ENCODE results near the gene RAP1GDS1.

The RAP1GDS1 gene

GRCh38 chr4:98485816-98486345 lies 224.7 kb downstream of the RAP1GDS1 start:
- no peak for DNase-seq

DNA sequence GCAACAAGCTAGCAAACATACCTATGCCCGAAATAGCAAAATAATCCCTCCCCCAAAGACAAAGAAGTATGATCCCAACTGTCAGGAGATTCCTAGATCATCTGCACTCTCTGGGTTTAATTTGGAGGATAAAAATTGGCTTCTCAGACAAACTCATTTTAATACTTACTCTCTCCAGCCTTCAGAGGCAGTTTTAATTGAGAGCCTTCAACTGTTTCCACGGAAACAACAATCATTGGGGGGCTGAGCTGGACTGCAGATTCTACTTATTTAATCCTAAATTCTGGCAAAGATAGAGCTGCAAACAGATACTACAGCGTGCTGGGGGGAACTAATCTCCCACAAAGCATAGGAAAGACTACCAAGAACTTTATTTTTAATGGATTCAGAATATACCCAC lies 229.1 kb downstream of the RAP1GDS1 start:
- DNase-seq = no peak

- no peak for DNase-seq
Measured at GRCh38 chr4:98491899-98492559, 230.8 kb downstream of the RAP1GDS1 start.

DNA sequence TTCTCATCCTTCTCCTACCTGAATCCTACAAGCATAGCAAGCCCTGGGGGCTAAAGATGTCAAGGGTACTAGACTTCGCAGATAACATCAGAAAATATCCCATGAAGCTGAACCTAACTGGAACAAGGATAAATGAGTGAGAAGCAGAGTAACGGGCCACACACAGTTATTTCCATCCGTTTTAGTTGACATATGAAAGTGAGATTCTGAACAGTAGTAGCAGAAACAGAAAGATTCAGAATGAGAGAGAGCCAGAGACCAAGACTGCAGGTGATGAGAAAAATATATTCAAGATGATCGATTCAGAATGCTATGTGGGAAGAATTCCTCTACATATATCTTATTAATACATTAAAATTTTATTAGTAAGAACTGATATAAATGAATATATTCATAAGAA lies 232.1 kb downstream of the RAP1GDS1 start:
- DNase-seq = no peak

Data from NCI-H1436 (cell line).